HepG2 (cell line): ENCODE data around the gene NVL. TPM values are rescaled to one million over a fixed set of nuclear protein-coding genes. Genes with fewer than 3 reads are reported as not detected.

Source experiments
- ATAC-seq: fragments of 200-7000 bp; cut with Tn5 transposase; 3 replicates; pipeline ENCODE4 v1.9.1; 2020; ENCODE audit warnings: mild to moderate bottlenecking, moderate library complexity
- BruUV-seq: library from RNA; stranded (reverse); fragments of 400-500 nt; replicated peaks from 2 replicates; lab custom pipeline; 2021; lab: Mats Ljungman, UMichigan
- CTCF ChIA-PET: fragments of 300-600 bp; formaldehyde crosslinking; extraction: SDS; loops from one replicate; lab custom pipeline; 2021; ENCODE audit warnings: low total read pairs, inconsistent platforms, low intra/inter-chr PET ratio; lab: Yijun Ruan, JAX
- POLR2A ChIA-PET: fragments of 350-600 bp; sonication (Branson Sonifier 250); formaldehyde crosslinking; loops from one replicate; lab custom pipeline; 2020; ENCODE audit warnings: antibody characterized with exemption, inconsistent platforms; lab: Yijun Ruan, JAX
- DNase-seq: peaks from one replicate; pipeline ENCODE4 v3.0.0-alpha.2; 2015; ENCODE audit warnings: low spot score
- FAIRE-seq: peaks from 3 replicates; lab custom pipeline; 2011; peaks lifted over from hg19 to GRCh38; lab: Jason Lieb, UNC
- H2AFZ ChIP-seq: one replicate; pipeline ENCODE4 v1.6.1; 2011; ENCODE audit warnings: low read length, inconsistent platforms
- H3K27ac ChIP-seq: fragments of 300-600 bp; 3 replicates; pipeline ENCODE4 v1.8.0; 2011; ENCODE audit warnings: mixed run types, mild to moderate bottlenecking, mixed read lengths, low read length, inconsistent platforms; ENCODE audit not compliant: insufficient read depth; ENCODE audit errors: extremely low read length
- H3K27me3 ChIP-seq, 2 experiments: fragments of 200-600 bp in 1 of 2; 2 replicates in 1 of 2; 3 replicates in 1 of 2; pipeline versions ENCODE4 v1.6.0 to v1.8.0; 2011; ENCODE audit warnings: low read length in 2 of 2, mild to moderate bottlenecking in 2 of 2, moderate library complexity in 2 of 2, inconsistent platforms in 1 of 2; ENCODE audit not compliant: insufficient read depth in 2 of 2, control insufficient read depth in 1 of 2
- H3K36me3 ChIP-seq, 2 experiments: fragments of 200-600 bp in 1 of 2; replicated peaks in 1 of 2; 2 replicates in 1 of 2; 3 replicates in 1 of 2; pipeline versions ENCODE4 v1.5.1 to v1.8.0; 2011; ENCODE audit warnings: low read length in 2 of 2, inconsistent platforms in 1 of 2; ENCODE audit not compliant: insufficient read depth in 2 of 2, control insufficient read depth in 1 of 2
- H3K4me1 ChIP-seq: 2 replicates; pipeline ENCODE4 v1.5.1; 2012; ENCODE audit warnings: low read length, inconsistent platforms; ENCODE audit not compliant: insufficient read depth
- H3K4me2 ChIP-seq: 2 replicates; pipeline ENCODE4 v1.6.0; 2011; ENCODE audit warnings: low read depth, low read length, inconsistent platforms
- H3K4me3 ChIP-seq, 3 experiments: fragments of 200-600 bp in 1 of 3; sonication (generic), shearing (Covaris generic) in 1 of 3; replicated peaks in 1 of 3; 2 replicates each; pipeline ENCODE4 v1.5.1; 2011 to 2016; ENCODE audit warnings: low read length in 3 of 3, inconsistent platforms in 2 of 3, low read depth in 2 of 3, mild to moderate bottlenecking in 2 of 3, control low read depth in 1 of 3, mixed read lengths in 1 of 3; ENCODE audit not compliant: insufficient read depth in 1 of 3
- H3K79me2 ChIP-seq: one replicate; pipeline ENCODE4 v1.6.1; 2011; ENCODE audit warnings: low read length, inconsistent platforms; ENCODE audit not compliant: insufficient read depth
- H3K9ac ChIP-seq: 2 replicates; pipeline ENCODE4 v1.6.0; 2011; ENCODE audit warnings: mild to moderate bottlenecking, low read depth, low read length, inconsistent platforms; ENCODE audit not compliant: insufficient read depth
- H3K9me3 ChIP-seq: 2 replicates; pipeline ENCODE4 v1.5.1; 2012; ENCODE audit warnings: mild to moderate bottlenecking, low read length
- H4K20me1 ChIP-seq: 2 replicates; pipeline ENCODE4 v1.6.0; 2011; ENCODE audit warnings: inconsistent platforms, mild to moderate bottlenecking, low read length, moderate library complexity; ENCODE audit not compliant: insufficient read depth
- E2F1 ChIP-seq: sonication (generic); formaldehyde crosslinking; IDR thresholded peaks from 2 replicates; pipeline ENCODE4 v1.5.0; 2020; ENCODE audit warnings: missing genetic modification reagents
- ETV5 ChIP-seq: IDR thresholded peaks from 2 replicates; pipeline ENCODE4 v1.6.1; 2018; ENCODE audit warnings: missing biosample characterization, missing genetic modification reagents, inconsistent platforms, borderline replicate concordance
- KAT7 ChIP-seq: IDR thresholded peaks from 2 replicates; pipeline ENCODE4 v1.6.1; 2018; ENCODE audit warnings: borderline replicate concordance, missing compliant biosample characterization
- MEIS2 ChIP-seq: sonication (generic); formaldehyde crosslinking; IDR thresholded peaks from 2 replicates; pipeline ENCODE4 v1.9.0; 2021; ENCODE audit warnings: mild to moderate bottlenecking, missing genetic modification reagents
- NFYC ChIP-seq: IDR thresholded peaks from 2 replicates; pipeline ENCODE4 v1.6.1; 2016; ENCODE audit warnings: missing genetic modification reagents, missing compliant biosample characterization
- SATB2 ChIP-seq: sonication (generic); formaldehyde crosslinking; IDR thresholded peaks from 2 replicates; pipeline ENCODE4 v1.5.0; 2020; ENCODE audit warnings: missing genetic modification reagents
- ZNF556 ChIP-seq: sonication (generic); formaldehyde crosslinking; IDR thresholded peaks from 2 replicates; pipeline ENCODE4 v1.4.0; 2020; ENCODE audit warnings: mild to moderate bottlenecking, missing genetic modification reagents, borderline replicate concordance
- ZNF788 ChIP-seq: sonication (generic); formaldehyde crosslinking; IDR thresholded peaks from 2 replicates; pipeline ENCODE4 v1.5.0; 2020; ENCODE audit warnings: mild to moderate bottlenecking, missing genetic modification reagents, borderline replicate concordance
- WGBS: methylation state at CpG from one replicate; pipeline ENCODE4 v1.1.6; 2017; ENCODE audit warnings: low lambda C conversion rate; 5-methylcytosine and 5-hydroxymethylcytosine counted together
- in situ Hi-C: cut with HindIII; loops from 2 replicates; pipeline ENCODE4 v1.10.0; 2017; ENCODE audit warnings: low pct_unique_long_range_greater_than_20kb; ENCODE audit not compliant: extremely low pct_ligation_motif_present
- intact Hi-C: fragments of 100-400 bp; cut with micrococcal nuclease; formaldehyde crosslinking; loops from one replicate; pipeline ENCODE4 v1.10.0; 2022; ENCODE audit not compliant: unreplicated experiment
- polyA plus RNA-seq, 8 experiments: library from polyadenylated mRNA; depleted of rRNA in 3 of 8; stranded (reverse) in 7 of 8; unstranded in 1 of 8; fragments of >200 nt; fragmentation: Illumina TruSeq in 4 of 8; extraction: Trizol in 4 of 8; gene quantifications; 2 replicates each; pipeline versions ENCODE4 v1.2.1 to v1.2.3, GENCODE V29; 2011 to 2016; ENCODE audit warnings: low read depth in 4 of 8, missing spikeins in 1 of 8, mixed read lengths in 1 of 8; ENCODE audit not compliant: insufficient read depth in 1 of 8
- total RNA-seq, 5 experiments: library from RNA; depleted of rRNA; stranded (reverse); fragments of >200 nt; fragmentation: Illumina TruSeq; extraction: Trizol; gene quantifications; 2 replicates each; pipeline ENCODE4 v1.2.3, GENCODE V29; 2016; ENCODE audit warnings: low read depth in 1 of 5

Gene NVL
- total and polyA plus RNA-seq, 2 of the 13 experiments (the other 11 are each of a cell fraction or from before 2014, with no cell fraction given), result 8.3 to 21.0 TPM

- no peak overlapping the region for H3K4me3 ChIP-seq
- no TSS peak for BruUV-seq
- FAIRE-seq (no peak), ATAC-seq (no peak), DNase-seq (no peak)
- H3K9me3 ChIP-seq, result no peaks in the 10 kb centered on the region
- no peaks in the 10 kb centered on the region for H4K20me1 ChIP-seq
- ChIA-PET CTCF (no interaction called here), POLR2A (no interaction called here)
- no peak overlapping the region for H3K9ac ChIP-seq
- H3K79me2 ChIP-seq, result no peaks in the 10 kb centered on the region
- WGBS, result 96% methylated on average over 6 of the region's 6 CpGs
- H2AFZ ChIP-seq, result no peak overlapping the region
- H3K4me1 ChIP-seq, result no peaks in the 10 kb centered on the region
- TF ChIP-seq ZNF556 (CRISPR knock-in tag) (no peak), NFYC (no peak), ETV5 (no peak), MEIS2 (CRISPR knock-in tag) (no peak), KAT7 (CRISPR knock-in tag) (no peak), SATB2 (CRISPR knock-in tag) (no peak), ZNF788 (CRISPR knock-in tag) (no peak), E2F1 (CRISPR knock-in tag) (no peak)
- peaks cover 2 to 9% of the 10 kb centered on the region in 2 experiments; a peak in 1 of 5 replicates for H3K36me3 ChIP-seq
- H3K27me3 ChIP-seq, result no peaks in the 10 kb centered on the region
- H3K4me2 ChIP-seq, result no peak overlapping the region
- intact Hi-C loops (no loop called here), in situ Hi-C loops (no loop called here)
- no peak overlapping the region for H3K27ac ChIP-seq
Observed at GRCh38 chr1:224274970-224275626, 54.9 kb downstream of the NVL start.
